Measurements from ENCODE around the gene IL17RE. TPM values are rescaled to one million over a fixed set of nuclear protein-coding genes. Genes with fewer than 3 reads are reported as not detected.

Gene IL17RE
- total and polyA plus RNA-seq, 9 of the 15 experiments (the other 6 are each of a cell fraction or from before 2014, with no cell fraction given), result 0.32 to 1.9 (median 0.51) TPM; not detected in 4

DNA sequence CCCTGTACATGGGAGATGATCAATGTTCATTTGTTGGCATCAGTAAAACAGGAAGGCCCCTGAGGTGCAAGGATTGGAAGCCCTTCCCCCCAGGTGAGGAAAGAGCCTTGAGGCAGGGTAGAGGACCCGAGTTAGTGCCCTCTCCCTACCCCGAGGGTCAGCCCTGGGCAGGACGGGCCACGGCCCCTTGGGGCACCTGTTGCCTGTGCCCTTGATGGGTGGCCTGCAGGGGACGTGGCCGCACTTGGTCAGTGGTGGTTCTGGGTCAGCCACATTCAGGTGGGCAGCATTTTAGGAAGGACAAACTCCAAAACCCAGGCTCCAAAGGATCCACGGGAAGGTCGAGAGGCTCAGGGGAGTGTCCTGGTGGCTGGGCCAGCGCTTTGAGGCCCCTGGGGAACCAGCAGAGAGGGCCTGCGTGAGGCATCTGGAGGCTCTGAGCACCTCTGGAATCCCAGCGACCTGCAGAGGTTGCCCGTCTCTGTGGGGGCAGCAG is 43.1 kb upstream of the IL17RE start:
- peaks cover 6 to 30% of the 10 kb centered on the region in 2 experiments; a peak in 4 of 5 replicates for H3K4me1 ChIP-seq (replicated peaks in 1 of 2; ENCODE audit: control insufficient read depth in 2 of 2, insufficient read depth in 2 of 2, low read length in 2 of 2)
- H3K79me2 ChIP-seq (ENCODE audit: control insufficient read depth, insufficient read depth, low read length), result no peaks in the 10 kb centered on the region
- H3K9me1 ChIP-seq (ENCODE audit: control insufficient read depth, insufficient read depth, low read length), result no peaks in the 10 kb centered on the region
- no peak overlapping the region for H3K4me2 ChIP-seq (ENCODE audit: insufficient read depth, low read length)
- no peak overlapping the region for H3K27ac ChIP-seq (ENCODE audit: extremely low read depth, low read depth, low read length)
- no TSS peak for BruUV-seq (replicated peaks)
- 35% methylated on average over 12 of the region's 12 CpGs for WGBS (ENCODE audit: insufficient coverage, low coverage, missing lambda C conversion rate)
- no peak overlapping the region for H2AFZ ChIP-seq (ENCODE audit: low read depth, low read length)
- no peaks in the 10 kb centered on the region for H3K36me3 ChIP-seq (ENCODE audit: control insufficient read depth, insufficient read depth, low read length)
- 0 out of 4 replicates have a peak overlapping the region, but pooled peaks of 1 of the 2 experiments have one; percentile 42 for H3K9ac ChIP-seq (ENCODE audit: insufficient read depth in 1 of 2, low read depth in 2 of 2, low read length in 2 of 2)
- no peak for FAIRE-seq
- H3K9me3 ChIP-seq (replicated peaks; ENCODE audit: control insufficient read depth, insufficient read depth, low read depth, low read length), result no peaks in the 10 kb centered on the region
- intact Hi-C loops (cut with micrococcal nuclease), result loop anchor here (5.0 kb wide), 2 partner anchors 58 to 73 kb away; partner anchors contain the start of genes CRELD1 and IL17RC
- ChIA-PET CTCF (ENCODE audit: low intra/inter-chr PET ratio) (no interaction called here), POLR2A (no interaction called here)
- no peak overlapping the region for H3K4me3 ChIP-seq
- in situ Hi-C loops (cut with MboI), result no loop called here
- ATAC-seq, result no peak
- H4K20me1 ChIP-seq (replicated peaks; ENCODE audit: control insufficient read depth, insufficient read depth, low read length), result no peaks in the 10 kb centered on the region
- DNase-seq (ENCODE audit: extremely low read depth in 1 of 4, low spot score in 3 of 4), result no peak
- no peaks in the 10 kb centered on the region for H3K27me3 ChIP-seq (ENCODE audit: control insufficient read depth in 2 of 2, insufficient read depth in 2 of 2, low read length in 2 of 2)
- no peak for TF ChIP-seq CCNT2 (IDR thresholded peaks at IDR 0.05; ENCODE audit: borderline replicate concordance, extremely low read depth, insufficient read length, low read depth, low read length)
- TF ChIP-seq E2F3 (CRISPR knock-in tag; IDR thresholded peaks at IDR 0.05), result no peak
- TF ChIP-seq, protein P1, sequence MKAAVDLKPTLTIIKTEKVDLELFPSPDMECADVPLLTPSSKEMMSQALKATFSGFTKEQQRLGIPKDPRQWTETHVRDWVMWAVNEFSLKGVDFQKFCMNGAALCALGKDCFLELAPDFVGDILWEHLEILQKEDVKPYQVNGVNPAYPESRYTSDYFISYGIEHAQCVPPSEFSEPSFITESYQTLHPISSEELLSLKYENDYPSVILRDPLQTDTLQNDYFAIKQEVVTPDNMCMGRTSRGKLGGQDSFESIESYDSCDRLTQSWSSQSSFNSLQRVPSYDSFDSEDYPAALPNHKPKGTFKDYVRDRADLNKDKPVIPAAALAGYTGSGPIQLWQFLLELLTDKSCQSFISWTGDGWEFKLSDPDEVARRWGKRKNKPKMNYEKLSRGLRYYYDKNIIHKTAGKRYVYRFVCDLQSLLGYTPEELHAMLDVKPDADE (conservative IDR thresholded peaks at IDR 0.05; ENCODE audit: control insufficient read depth, low read depth, low read length), result no peak
- TF ChIP-seq, protein P2, sequence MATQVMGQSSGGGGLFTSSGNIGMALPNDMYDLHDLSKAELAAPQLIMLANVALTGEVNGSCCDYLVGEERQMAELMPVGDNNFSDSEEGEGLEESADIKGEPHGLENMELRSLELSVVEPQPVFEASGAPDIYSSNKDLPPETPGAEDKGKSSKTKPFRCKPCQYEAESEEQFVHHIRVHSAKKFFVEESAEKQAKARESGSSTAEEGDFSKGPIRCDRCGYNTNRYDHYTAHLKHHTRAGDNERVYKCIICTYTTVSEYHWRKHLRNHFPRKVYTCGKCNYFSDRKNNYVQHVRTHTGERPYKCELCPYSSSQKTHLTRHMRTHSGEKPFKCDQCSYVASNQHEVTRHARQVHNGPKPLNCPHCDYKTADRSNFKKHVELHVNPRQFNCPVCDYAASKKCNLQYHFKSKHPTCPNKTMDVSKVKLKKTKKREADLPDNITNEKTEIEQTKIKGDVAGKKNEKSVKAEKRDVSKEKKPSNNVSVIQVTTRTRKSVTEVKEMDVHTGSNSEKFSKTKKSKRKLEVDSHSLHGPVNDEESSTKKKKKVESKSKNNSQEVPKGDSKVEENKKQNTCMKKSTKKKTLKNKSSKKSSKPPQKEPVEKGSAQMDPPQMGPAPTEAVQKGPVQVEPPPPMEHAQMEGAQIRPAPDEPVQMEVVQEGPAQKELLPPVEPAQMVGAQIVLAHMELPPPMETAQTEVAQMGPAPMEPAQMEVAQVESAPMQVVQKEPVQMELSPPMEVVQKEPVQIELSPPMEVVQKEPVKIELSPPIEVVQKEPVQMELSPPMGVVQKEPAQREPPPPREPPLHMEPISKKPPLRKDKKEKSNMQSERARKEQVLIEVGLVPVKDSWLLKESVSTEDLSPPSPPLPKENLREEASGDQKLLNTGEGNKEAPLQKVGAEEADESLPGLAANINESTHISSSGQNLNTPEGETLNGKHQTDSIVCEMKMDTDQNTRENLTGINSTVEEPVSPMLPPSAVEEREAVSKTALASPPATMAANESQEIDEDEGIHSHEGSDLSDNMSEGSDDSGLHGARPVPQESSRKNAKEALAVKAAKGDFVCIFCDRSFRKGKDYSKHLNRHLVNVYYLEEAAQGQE (IDR thresholded peaks at IDR 0.05; ENCODE audit: borderline replicate concordance), result no peak
- TF ChIP-seq, protein P2 (CRISPR knock-in tag; IDR thresholded peaks at IDR 0.05; ENCODE audit: low read depth), result no peak
- TF ChIP-seq, protein P3, sequence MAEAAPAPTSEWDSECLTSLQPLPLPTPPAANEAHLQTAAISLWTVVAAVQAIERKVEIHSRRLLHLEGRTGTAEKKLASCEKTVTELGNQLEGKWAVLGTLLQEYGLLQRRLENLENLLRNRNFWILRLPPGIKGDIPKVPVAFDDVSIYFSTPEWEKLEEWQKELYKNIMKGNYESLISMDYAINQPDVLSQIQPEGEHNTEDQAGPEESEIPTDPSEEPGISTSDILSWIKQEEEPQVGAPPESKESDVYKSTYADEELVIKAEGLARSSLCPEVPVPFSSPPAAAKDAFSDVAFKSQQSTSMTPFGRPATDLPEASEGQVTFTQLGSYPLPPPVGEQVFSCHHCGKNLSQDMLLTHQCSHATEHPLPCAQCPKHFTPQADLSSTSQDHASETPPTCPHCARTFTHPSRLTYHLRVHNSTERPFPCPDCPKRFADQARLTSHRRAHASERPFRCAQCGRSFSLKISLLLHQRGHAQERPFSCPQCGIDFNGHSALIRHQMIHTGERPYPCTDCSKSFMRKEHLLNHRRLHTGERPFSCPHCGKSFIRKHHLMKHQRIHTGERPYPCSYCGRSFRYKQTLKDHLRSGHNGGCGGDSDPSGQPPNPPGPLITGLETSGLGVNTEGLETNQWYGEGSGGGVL (CRISPR knock-in tag; IDR thresholded peaks at IDR 0.05), result no peak
- no peak for TF ChIP-seq ZNF780A (CRISPR knock-in tag; IDR thresholded peaks at IDR 0.05)
- no peak for TF ChIP-seq NFE2 (IDR thresholded peaks at IDR 0.05; ENCODE audit: low read depth)

Measured in K562 (cell line).